CD14-positive monocyte (primary cell): ENCODE results near the gene PRKCA. TPM values are rescaled to one million over a fixed set of nuclear protein-coding genes. Genes with fewer than 3 reads are reported as not detected.
A peak's percentile ranks its signal among the peaks of the same experiment; 100 is the strongest.

Experiments
- DNase-seq, 3 donors: peaks; one replicate each; pipeline ENCODE4 v3.0.0-alpha.2; 2011 to 2022
- H2AFZ ChIP-seq: 2 replicates; pipeline ENCODE4 v1.6.0; 2012; ENCODE audit warnings: mild to moderate bottlenecking, low read depth, low read length, inconsistent platforms; ENCODE audit not compliant: insufficient read depth, poor library complexity, severe bottlenecking
- H3K27ac ChIP-seq, 2 donors: 1 replicate in 1 of 2; 2 replicates in 1 of 2; pipeline ENCODE4 v1.5.1; 2012 to 2013; ENCODE audit warnings: low read length in 2 of 2, control low read depth in 1 of 2, inconsistent platforms in 1 of 2, low read depth in 1 of 2, mild to moderate bottlenecking in 1 of 2
- H3K27me3 ChIP-seq, 2 donors: one replicate each; pipeline versions ENCODE4 v1.6.0 to v1.6.1; 2011 to 2013; ENCODE audit warnings: low read length in 2 of 2; ENCODE audit not compliant: control insufficient read depth in 2 of 2, insufficient read depth in 2 of 2
- H3K36me3 ChIP-seq, 2 donors: replicated peaks in 1 of 2; 1 replicate in 1 of 2; 2 replicates in 1 of 2; pipeline versions ENCODE4 v1.5.1 to v1.6.1; 2012 to 2013; ENCODE audit warnings: low read length in 2 of 2, control low read depth in 1 of 2, inconsistent platforms in 1 of 2, mild to moderate bottlenecking in 1 of 2; ENCODE audit not compliant: insufficient read depth in 2 of 2, control insufficient read depth in 1 of 2
- H3K4me1 ChIP-seq, 2 donors: 1 replicate in 1 of 2; 2 replicates in 1 of 2; pipeline versions ENCODE4 v1.5.1 to v1.6.1; 2012 to 2013; ENCODE audit warnings: low read length in 2 of 2, control low read depth in 1 of 2, inconsistent platforms in 1 of 2, mild to moderate bottlenecking in 1 of 2, moderate library complexity in 1 of 2; ENCODE audit not compliant: insufficient read depth in 2 of 2, control insufficient read depth in 1 of 2
- H3K4me2 ChIP-seq: replicated peaks from 2 replicates; pipeline ENCODE3; 2012; ENCODE audit warnings: low read length, moderate library complexity, mild to moderate bottlenecking; ENCODE audit not compliant: poor library complexity, severe bottlenecking; ENCODE audit errors: extremely low read depth
- H3K4me3 ChIP-seq, 3 experiments: fragments of 200-600 bp in 1 of 3; sonication (generic) in 1 of 3; replicated peaks in 1 of 3; 1 replicate in 2 of 3; 2 replicates in 1 of 3; pipeline ENCODE4 v1.5.1; 2011 to 2013; ENCODE audit warnings: low read length in 3 of 3, mild to moderate bottlenecking in 3 of 3, control low read depth in 2 of 3, low read depth in 2 of 3, inconsistent platforms in 1 of 3, moderate library complexity in 1 of 3
- H3K79me2 ChIP-seq: 2 replicates; pipeline ENCODE4 v1.6.0; 2012; ENCODE audit warnings: mild to moderate bottlenecking, control low read depth, inconsistent platforms, low read length, moderate library complexity; ENCODE audit not compliant: insufficient read depth
- H3K9ac ChIP-seq: 2 replicates; pipeline ENCODE4 v1.6.0; 2017; ENCODE audit warnings: low read length, mild to moderate bottlenecking; ENCODE audit not compliant: insufficient read depth, poor library complexity, severe bottlenecking
- H3K9me3 ChIP-seq, 2 donors: replicated peaks in 1 of 2; 1 replicate in 1 of 2; 2 replicates in 1 of 2; pipeline versions ENCODE4 v1.5.1 to v1.6.1; 2012 to 2013; ENCODE audit warnings: low read length in 2 of 2, control low read depth in 1 of 2; ENCODE audit not compliant: control insufficient read depth in 1 of 2, insufficient read depth in 1 of 2
- H4K20me1 ChIP-seq: 2 replicates; pipeline ENCODE4 v1.6.0; 2012; ENCODE audit warnings: mild to moderate bottlenecking, low read length, control low read depth, moderate library complexity; ENCODE audit not compliant: insufficient read depth
- H3K27ac Mint-ChIP-seq, 7 donors: one replicate each; pipeline ENCODE4 v1.8.0; 2020; ENCODE audit warnings: mild to moderate bottlenecking in 7 of 7, mixed read lengths in 7 of 7, moderate library complexity in 6 of 7, inconsistent platforms in 2 of 7
- H3K27me3 Mint-ChIP-seq, 3 donors: one replicate each; pipeline ENCODE4 v1.8.0; 2021 to 2022; ENCODE audit warnings: low read depth in 3 of 3, mild to moderate bottlenecking in 3 of 3, mixed read lengths in 3 of 3, moderate library complexity in 3 of 3, inconsistent platforms in 1 of 3
- H3K36me3 Mint-ChIP-seq, 2 donors: one replicate each; pipeline ENCODE4 v1.8.0; 2020; ENCODE audit warnings: mixed read lengths in 2 of 2, inconsistent platforms in 1 of 2, mild to moderate bottlenecking in 1 of 2
- H3K4me1 Mint-ChIP-seq: one replicate; pipeline ENCODE4 v1.8.0; 2020; ENCODE audit warnings: mild to moderate bottlenecking, mixed read lengths
- H3K4me3 Mint-ChIP-seq, 2 donors: one replicate each; pipeline ENCODE4 v1.8.0; 2020; ENCODE audit warnings: mild to moderate bottlenecking in 2 of 2, mixed read lengths in 2 of 2, moderate library complexity in 1 of 2
- H3K9me3 Mint-ChIP-seq, 7 donors: one replicate each; pipeline ENCODE4 v1.8.0; 2020 to 2022; ENCODE audit warnings: mixed read lengths in 7 of 7, mild to moderate bottlenecking in 6 of 7, moderate library complexity in 6 of 7, inconsistent platforms in 2 of 7
- CTCF ChIP-seq: fragments of 200-600 bp; IDR thresholded peaks from one replicate; pipeline ENCODE4 v1.8.0; 2022; ENCODE audit warnings: antibody characterized with exemption, mild to moderate bottlenecking
- WGBS: methylation state at CpG from one replicate; pipeline ENCODE4 v1.1.5; 2013; ENCODE audit warnings: missing lambda C conversion rate; ENCODE audit not compliant: insufficient coverage; 5-methylcytosine and 5-hydroxymethylcytosine counted together
- intact Hi-C, 2 donors: fragments of 100-400 bp; cut with micrococcal nuclease; formaldehyde crosslinking; loops; one replicate each; pipeline versions ENCODE4 v1.15.0 to v1.15.1; 2023
- polyA plus RNA-seq, 3 donors: library from polyadenylated mRNA; depleted of rRNA in 1 of 3; unstranded in 2 of 3; stranded (reverse) in 1 of 3; fragments of 300-500 nt in 2 of 3; fragments of >200 nt in 1 of 3; fragmentation: Illumina TruSeq in 2 of 3; gene quantifications; 1 replicate in 2 of 3; 2 replicates in 1 of 3; pipeline ENCODE4 v1.2.3, GENCODE V29; 2012 to 2021

Gene PRKCA
- polyA plus RNA-seq, 3 donors, result 0.22 to 7.1 (median 0.30) TPM

GRCh38 chr17:66413559-66414520 lies 111.4 kb downstream of the PRKCA start:
- H3K27me3 ChIP-seq, result no peaks in the 10 kb centered on the region
- no peak overlapping the region for H2AFZ ChIP-seq
- no peak overlapping the region for H3K4me2 ChIP-seq
- Mint-ChIP-seq H3K27ac (peak overlapping the region in 1 of 7 donors; percentile 75), H3K9me3 (peaks cover 0 to 4% (median 2%) of the 10 kb centered on the region in 7 donors), H3K36me3 (peaks cover 0 to 4% of the 10 kb centered on the region in 2 donors), H3K4me1 (no peaks in the 10 kb centered on the region), H3K27me3 (peaks cover 0 to 3% (median under 1%) of the 10 kb centered on the region in 3 donors), H3K4me3 (no peak overlapping the region)
- H3K9me3 ChIP-seq, result peaks cover 0 to 2% of the 10 kb centered on the region in 2 donors
- DNase-seq, result no peak
- intact Hi-C loops, result no loop called here
- H3K27ac ChIP-seq, result no peak overlapping the region
- H3K4me3 ChIP-seq, result no peak overlapping the region
- H3K79me2 ChIP-seq, result peaks cover 21% of the 10 kb centered on the region
- no peak for TF ChIP-seq CTCF
- no peaks in the 10 kb centered on the region for H3K36me3 ChIP-seq
- no peaks in the 10 kb centered on the region for H4K20me1 ChIP-seq
- H3K4me1 ChIP-seq, result no peaks in the 10 kb centered on the region
- WGBS, result 100% methylated on average over 1 of the region's 13 CpGs
- no peak overlapping the region for H3K9ac ChIP-seq

DNA sequence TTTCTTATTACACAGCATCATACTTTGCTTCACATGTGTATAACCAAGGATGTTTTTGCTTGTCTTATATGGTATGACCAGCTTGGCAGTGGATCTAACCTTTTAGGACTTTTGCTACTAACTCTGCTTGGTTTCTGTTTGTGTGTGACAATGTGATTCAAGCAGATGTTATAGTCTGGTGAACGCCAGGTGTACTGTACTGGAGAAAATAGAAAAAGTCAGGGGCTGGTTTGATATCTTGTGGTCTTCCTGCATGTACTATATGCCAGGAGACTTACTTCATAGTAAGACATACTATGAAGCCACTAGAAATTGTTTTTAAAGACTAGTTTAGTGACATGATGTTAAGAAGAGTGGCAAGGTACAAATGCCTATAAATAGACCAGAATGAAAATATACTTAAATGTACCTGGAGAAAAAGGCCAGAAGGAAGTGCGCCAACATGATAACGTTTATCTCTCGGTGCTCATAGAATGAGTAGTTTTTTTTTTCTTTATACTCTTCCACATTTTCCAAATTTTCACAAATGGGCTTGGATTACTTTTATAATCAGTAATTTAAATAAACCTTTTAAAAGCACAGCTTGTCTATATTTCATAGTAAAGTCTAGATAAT lies 112.3 kb downstream of the PRKCA start:
- H3K4me3 Mint-ChIP-seq, result no peak overlapping the region

More for the DNA sequence above, 112.3 kb downstream of the PRKCA start:
- H3K27ac ChIP-seq, result no peak overlapping the region
- WGBS, result no CpG with 5 or more reads among the region's 4 CpGs
- H3K9ac ChIP-seq, result no peak overlapping the region
- H3K27me3 ChIP-seq, result no peaks in the 10 kb centered on the region
- H3K36me3 Mint-ChIP-seq, result peaks cover 0 to 4% of the 10 kb centered on the region in 2 donors
- H3K4me2 ChIP-seq, result no peak overlapping the region
- peaks cover 0 to 2% of the 10 kb centered on the region in 2 donors for H3K9me3 ChIP-seq
- peaks cover 0 to 3% (median 2%) of the 10 kb centered on the region in 3 donors for H3K27me3 Mint-ChIP-seq
- intact Hi-C loops, result no loop called here
- H3K27ac Mint-ChIP-seq, result no peak overlapping the region
- no peaks in the 10 kb centered on the region for H4K20me1 ChIP-seq
- peaks cover 0 to 5% (median 2%) of the 10 kb centered on the region in 7 donors for H3K9me3 Mint-ChIP-seq
- H3K4me1 Mint-ChIP-seq, result no peaks in the 10 kb centered on the region
- no peak overlapping the region for H2AFZ ChIP-seq
- no peaks in the 10 kb centered on the region for H3K36me3 ChIP-seq
- H3K4me1 ChIP-seq, result no peaks in the 10 kb centered on the region
- no peak overlapping the region for H3K4me3 ChIP-seq
- TF ChIP-seq CTCF, result no peak
- peaks cover 21% of the 10 kb centered on the region for H3K79me2 ChIP-seq
- no peak for DNase-seq
